ENCODE data around the gene ASIC4.

- TF ChIP-seq CTCF (conservative IDR thresholded peaks at IDR 0.05; ENCODE audit: low read length): no peak
- TF ChIP-seq EZH2phosphoT487 (IDR thresholded peaks at IDR 0.05; ENCODE audit: borderline replicate concordance, low read depth, low read length): no peak
These were observed 34.7 kb downstream of the ASIC4 start for GRCh38 chr2:219548990-219549389.

Data from OCI-LY7 (cell line).